ENCODE data around the gene NKD1.

DNA sequence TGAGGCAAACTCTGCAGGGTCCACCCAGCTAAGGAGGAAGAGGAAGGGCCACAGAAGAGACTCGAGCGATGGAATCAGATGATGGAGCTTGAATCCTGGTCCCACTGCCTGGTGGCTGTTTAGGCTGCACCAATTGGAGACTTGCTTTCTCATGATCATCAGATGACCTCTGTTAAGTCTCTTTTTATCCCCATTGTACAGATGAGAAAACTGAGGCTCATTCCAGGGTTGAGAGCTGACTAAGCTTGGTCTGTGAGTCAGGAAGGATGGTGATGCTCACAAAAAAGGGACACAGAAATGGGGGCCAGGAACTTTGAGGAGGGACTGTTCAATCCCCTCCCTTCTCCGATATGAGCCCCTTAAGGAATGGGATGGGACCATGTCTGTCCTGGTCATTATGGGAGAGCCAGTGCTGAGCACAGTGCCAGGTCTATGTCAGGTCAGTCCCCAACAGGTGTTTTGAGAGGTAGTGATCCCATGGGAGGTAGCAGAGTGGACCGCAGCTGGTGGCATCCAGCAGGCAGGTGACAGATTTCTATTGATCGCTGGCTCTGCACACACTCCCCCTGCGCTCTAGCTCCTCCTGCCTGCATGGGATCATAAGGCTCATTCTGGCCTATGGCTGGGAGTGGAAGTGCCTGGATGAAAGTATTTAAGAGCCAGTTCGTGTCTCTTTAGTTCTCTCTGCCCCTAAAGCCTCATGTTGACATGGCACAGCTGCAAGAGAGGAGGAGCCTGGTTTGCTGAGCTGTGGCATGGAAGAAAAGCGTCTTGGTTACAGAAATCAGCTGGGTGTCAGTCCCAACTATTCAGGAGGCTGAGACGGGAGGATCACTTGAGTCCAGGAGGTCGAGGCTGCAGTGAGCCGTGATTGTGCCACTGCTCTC lies 105.7 kb downstream of the NKD1 start:
- TF ChIP-seq POLR2A (IDR thresholded peaks at IDR 0.05): no peak
- TF ChIP-seq, protein P1, sequence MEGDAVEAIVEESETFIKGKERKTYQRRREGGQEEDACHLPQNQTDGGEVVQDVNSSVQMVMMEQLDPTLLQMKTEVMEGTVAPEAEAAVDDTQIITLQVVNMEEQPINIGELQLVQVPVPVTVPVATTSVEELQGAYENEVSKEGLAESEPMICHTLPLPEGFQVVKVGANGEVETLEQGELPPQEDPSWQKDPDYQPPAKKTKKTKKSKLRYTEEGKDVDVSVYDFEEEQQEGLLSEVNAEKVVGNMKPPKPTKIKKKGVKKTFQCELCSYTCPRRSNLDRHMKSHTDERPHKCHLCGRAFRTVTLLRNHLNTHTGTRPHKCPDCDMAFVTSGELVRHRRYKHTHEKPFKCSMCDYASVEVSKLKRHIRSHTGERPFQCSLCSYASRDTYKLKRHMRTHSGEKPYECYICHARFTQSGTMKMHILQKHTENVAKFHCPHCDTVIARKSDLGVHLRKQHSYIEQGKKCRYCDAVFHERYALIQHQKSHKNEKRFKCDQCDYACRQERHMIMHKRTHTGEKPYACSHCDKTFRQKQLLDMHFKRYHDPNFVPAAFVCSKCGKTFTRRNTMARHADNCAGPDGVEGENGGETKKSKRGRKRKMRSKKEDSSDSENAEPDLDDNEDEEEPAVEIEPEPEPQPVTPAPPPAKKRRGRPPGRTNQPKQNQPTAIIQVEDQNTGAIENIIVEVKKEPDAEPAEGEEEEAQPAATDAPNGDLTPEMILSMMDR (IDR thresholded peaks at IDR 0.05): no peak

Data from vagina (tissue), 2 donors.